Anterior cingulate cortex (tissue), 58 donors: ENCODE data around the gene FBXW9.
"Not testable (repeated sequence)": the region's sequence is repeated elsewhere in the genome, so short reads cannot be mapped to it uniquely, and the experiment has no call there.

Experiments
- DNase-seq, 58 donors: peaks; one replicate each; lab custom pipeline; 2025; lab: John Stamatoyannopoulos, UW

The FBXW9 gene

DNA sequence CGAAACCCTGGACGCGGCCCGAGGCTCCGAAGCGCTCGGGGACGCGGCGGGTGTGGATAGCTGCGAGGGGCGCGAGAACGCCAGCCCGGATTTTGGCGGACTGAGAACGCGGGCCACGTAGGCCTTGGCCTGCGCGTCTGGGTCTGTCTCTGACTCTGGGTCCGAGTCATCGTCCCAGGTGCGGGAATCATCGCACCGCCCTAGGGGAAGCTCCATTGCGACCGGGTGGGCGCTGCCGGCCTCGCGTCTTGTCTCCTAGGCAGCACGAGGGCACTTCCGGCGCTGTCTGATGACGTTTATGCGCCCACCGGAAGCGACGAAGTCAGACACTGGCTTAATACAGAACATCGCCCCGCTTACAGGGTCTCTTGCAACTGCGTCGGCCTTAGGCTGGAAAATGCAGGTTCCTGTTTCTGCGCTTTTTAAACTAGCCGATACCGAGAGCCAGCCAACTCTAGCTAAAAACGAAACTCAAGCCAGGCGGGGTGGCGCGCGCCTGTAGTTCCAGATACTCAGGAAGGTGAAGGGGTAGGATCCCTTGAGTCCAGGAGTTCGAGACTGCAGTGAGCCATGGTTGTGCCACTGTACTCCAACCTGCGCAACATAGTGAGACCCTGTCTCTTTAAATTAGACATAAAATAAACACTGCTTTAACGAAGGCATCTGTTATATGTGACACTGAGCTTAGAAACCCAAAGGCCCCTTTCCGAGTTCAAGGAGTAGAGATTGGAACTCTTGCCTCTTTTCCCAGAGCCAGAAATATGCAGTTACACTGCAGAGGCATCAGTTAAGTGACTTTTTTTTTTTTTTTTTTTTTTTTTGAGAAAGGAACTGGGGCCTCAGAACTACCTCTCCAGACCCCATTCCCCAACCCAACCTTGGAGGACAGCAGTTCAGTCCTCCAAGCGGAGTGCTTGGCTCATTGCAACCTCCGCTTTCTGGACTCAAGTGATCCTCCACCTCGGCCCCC is at the start of gene FBXW9:
Gene FBXW9, minus strand, starts transcription at position 266 of the 970 bp plus-strand sequence. Its CDS starts 50 bp downstream, at position 216.
- peak; percentile 72 to 100 (median 92) for DNase-seq

DNA sequence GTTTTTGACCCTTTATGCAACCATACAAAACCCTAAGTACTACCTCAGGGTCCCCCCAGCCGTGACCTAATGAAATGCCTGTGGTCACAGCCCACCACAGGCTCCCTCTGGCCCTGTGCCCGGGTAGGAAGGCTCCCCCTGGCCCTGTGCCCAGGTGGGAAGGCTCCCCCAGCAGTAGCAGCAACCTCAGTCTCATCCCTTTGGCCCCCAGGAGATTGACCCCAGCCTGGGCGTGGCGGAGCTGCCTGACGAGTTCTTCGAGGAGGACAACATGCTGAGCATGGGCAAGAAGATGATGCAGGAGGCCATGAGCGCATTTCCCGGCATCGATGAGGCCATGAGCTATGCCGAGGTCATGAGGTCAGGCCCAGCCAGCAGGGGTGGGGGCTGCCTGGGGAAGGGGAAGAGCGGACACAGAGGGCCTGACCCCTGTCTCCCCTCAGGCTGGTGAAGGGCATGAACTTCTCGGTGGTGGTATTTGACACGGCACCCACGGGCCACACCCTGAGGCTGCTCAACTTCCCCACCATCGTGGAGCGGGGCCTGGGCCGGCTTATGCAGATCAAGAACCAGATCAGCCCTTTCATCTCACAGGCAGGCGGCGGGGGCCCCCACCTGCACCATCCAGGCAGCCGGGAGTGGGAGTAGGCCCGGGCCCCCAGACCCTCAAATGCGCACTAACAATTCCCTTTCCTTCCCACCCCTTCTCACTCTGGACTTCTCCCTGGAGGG is 48.9 kb upstream of the FBXW9 start:
- no peak for DNase-seq

DNA sequence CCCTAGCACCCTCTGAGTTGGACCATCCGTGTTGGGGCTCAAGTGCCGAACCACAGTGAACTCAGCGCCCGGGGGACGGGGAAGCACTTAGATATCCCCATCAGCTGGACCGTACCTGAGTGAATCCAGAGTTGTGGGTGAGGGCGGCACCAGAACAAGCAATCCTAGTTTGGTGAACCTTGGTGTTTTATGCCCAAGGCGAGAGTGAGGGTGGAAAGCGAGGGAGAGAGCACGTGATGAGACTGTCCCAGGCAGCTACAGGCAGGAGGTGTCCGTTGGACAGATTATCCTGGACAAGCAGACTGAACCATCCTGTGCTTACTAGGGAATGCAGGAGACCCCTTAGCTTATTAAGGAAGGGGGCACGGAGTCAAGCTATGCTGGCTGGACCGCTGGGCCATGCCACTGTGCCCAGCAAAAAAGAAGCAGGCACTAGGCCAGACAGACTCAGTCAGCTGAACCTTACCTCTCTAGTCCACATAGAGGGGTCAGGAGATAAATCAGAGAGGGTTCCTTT is 41.5 kb upstream of the FBXW9 start:
- no peak for DNase-seq

DNA sequence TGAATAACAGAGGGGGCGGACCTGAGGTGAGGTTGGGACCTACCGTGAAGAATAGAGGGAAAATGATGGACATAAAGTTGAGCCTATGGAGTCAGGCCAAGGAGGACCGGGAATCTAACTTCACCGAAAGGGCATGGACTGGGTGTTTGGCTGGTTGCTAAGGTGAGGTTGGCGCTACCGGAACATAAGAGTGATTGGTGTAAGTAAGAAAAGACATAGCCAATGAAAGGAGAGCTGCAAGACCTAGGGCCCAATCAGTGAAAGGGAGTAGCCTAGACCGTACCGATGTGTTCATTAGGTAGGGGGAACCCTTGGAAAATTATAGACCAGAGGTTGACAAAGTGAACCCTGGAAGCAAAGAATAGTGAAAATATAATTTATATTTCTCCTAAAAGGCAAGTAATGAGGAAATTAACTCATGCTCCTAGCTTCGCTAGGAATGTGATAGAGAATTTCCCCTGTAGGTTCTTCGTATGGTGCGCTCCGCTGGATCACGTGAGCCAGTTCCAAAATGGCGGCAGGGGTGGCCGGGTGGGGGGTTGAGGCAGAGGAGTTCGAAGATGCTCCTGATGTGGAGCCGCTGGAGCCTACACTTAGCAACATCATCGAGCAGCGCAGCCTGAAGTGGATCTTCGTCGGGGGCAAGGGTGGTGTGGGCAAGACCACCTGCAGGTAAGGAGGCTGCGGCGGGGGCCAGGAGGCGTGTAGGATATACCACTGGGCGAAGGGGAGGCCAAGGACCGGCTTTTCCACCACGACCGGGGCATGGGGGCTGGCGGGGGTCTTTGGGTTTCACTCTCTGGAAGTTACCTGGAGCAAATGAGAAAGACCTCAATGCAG is 40.8 kb upstream of the FBXW9 start, which contains the start of gene GET3:
Gene GET3, plus strand, starts transcription at position 503 of the 840 bp plus-strand sequence. Its CDS starts 9 bp downstream, at position 512.
- peak; percentile 54 to 98 (median 90) for DNase-seq

DNA sequence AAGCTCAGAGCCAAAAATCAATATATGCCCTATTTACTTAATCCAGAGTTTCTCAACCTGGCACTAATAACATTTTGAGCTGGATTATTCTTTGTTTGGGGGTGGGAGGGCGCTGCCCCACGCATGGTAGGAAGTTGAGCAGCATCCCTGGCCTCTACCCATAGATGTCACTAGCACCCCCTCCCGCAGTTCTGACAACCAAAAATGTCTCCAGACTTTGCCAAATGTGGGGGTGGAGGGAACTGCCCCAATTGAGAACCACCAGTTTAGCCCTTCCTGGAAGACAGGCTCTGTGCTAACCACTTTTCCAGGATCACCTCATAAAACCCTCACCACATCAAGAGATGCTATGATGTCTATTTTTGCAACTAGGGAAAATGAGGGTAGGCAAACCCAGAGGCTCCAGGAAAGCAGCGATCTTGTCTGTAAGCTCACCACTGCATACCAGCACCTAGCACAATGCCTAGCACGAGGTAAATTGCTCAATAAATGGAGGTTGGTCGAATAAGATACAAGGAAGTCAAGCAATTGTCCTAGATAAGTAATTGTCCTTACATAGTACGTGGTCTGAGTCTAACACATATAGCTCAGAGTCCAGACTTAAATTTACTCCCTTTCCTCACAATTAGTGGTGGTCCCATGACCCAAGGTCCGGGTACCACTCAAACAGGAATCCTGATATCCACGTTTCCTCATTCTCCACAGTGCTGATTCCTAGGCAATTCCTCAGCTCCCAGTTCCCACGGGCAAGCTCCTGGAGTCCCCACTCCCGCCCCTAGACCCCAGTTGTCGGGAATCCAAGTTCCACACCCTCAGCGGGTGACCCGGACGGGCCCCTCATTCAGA is 37.2 kb upstream of the FBXW9 start:
- DNase-seq = peak in 7 of 58 donors; percentile 1 to 14 (median 8)

DNA sequence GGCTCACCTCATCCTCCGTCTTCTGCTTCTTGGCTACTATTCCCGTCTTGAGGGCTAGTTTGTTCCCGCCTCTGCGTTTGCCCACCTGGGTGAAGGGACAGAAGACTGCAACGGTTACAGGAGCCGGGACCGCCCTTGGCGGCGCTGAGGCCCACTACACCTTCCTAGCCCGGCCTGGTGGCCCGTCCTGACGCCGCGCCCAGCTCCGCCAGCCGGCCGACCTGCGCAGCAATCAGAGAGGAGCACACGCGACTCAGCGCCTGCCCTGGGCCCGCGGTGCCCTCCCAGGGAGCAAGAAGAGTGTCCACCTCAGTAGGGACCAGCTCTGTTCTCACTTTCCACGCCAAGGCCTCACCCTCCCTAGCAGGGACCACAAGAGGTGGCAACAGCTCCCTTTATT is 34.9 kb upstream of the FBXW9 start:
- no peak for DNase-seq

DNA sequence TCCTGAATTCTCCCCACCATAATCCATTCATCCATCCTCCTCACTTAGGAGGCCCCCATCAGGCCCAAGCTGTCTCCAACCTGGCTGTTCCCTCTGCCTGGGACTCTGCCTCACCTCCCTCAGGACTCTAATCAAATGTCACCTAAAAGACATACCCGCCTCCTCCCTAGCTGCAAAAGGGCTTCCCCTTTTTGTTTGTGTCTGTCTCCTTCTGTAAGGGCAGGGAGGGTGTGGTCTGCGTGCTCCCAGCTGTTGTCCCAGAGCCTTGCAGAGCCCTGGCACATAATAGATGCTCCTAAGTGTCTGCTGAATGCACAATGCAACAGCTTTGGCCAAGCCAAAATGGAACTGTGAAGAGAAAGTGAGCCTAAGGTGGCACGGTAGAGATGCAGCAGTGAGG is 33.6 kb upstream of the FBXW9 start:
- no peak for DNase-seq

DNA sequence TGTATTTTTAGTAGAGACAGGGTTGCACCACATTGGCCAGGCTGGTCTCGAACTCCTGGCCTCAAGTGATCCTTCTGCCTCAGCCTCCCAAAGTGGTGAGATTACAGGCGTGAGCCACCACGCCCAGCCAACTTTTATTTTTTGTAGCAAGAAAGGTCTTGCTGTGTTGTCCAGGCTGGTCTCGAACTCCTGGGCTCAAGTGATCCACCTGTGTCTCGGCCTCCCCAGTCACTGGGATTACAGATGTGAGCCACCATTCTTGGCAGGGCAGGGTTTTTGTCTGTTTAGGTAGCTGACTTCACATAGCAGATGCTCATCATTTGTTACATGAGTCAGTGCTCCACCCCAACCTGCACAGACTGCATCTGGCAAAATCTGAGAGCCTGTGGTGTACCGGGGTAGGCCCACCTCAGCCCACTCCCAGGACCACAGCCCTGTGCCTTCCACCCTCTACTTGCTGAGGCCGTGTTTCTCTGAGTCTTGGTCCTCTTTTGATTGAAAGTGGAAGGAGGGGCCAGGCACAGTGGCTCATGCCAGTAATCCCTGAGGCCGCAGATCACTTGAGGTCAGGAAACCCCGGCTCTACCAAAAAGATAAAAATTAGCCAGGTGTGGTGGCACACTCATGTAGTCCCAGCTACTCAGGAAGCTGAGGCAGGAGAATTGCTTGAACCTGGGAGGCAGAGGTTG is 31.5 kb upstream of the FBXW9 start:
- DNase-seq = no peak

DNA sequence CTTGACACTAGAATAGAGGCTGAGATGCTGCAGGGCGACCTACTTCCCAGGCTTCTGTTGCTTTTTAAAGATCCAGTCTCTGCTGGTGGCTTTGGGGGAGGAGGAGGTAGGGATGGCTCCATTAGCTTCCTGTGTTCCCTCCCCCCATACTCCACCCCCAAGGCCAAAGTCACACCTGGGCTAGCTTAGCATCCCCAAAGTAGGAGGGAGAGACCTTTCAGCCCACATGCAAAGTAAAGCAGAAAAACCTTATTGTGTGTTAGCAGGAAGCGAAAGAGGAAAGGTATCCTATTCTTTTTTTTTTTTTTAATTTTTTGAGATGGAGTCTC is 30.5 kb upstream of the FBXW9 start:
- no peak for DNase-seq

DNA sequence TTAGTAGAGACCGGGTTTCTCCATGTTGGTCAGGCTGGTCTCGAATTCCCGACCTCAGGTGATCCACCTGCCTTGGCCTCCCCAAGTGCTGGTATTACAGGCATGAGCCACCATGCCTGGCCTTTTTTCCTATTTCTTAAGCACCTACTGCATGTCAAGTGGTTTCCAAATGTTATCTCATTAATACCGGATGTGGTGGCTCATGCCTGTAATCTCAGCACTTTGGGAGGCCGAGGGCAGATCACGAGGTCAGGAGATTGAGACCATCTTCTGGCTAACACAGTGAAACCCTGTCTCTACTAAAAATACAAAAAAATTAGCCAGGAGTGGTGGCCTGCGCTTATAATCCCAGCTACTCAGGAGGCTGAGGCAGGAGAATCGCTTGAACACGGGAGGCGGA is 29.2 kb upstream of the FBXW9 start:
- DNase-seq = not testable (repeated sequence)

DNA sequence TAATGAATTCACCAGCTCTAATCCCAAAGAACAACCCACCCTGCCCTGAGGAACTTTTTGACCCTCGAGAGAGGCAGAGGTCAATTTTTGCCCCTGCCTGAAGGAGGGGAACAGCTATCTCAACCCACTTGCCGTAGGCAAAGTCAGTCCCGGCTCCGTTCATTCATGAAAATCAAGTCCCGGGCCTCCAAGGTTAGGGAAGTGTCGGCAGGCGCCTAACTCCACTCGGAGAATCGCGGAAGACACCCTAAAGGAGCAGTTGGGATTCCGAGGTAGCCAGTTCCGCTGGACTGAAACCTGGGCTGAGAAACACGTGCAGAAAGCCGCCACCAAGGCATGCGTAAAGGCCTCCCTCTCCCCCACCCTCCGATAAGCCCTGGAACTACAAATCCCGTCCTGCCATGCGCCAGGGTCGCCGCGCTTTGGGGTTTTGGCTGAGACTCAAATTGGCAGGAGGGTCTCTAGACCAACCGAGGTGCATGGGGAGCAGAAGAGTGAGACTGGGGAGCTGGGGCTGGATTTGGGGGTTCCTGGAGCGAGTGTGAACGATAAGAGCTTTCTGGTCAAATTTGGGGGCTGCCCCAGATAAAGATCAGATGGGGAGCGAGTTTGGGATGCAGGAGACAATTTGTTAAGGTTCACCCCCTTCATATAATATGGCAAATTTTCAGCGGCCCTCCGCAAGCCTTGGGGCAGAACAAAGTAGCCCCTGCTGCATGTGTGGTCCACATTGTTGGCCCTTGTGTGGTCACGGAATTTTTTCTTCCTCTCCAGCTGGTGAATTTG is 27.4 kb upstream of the FBXW9 start, which contains the start of gene TNPO2:
Gene TNPO2, minus strand, starts transcription at position 292 of the 786 bp plus-strand sequence. CDS start 2,955 bp downstream, outside the sequence.
- peak in 56 of 58 donors; percentile 4 to 73 (median 46) for DNase-seq

DNA sequence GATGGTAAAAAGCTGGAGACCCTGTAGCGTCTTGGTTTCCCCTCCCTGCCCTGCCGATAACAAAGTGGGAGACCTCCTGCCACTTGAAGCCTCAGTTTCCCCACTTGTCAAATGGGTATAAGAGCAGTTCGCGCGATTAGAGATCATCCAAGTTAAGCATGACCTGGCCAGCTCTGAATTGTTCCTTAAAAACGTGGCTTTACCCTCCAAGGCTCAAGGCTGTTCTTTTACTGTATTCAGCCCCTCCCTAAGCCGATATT is 26.9 kb upstream of the FBXW9 start:
- DNase-seq = no peak

DNA sequence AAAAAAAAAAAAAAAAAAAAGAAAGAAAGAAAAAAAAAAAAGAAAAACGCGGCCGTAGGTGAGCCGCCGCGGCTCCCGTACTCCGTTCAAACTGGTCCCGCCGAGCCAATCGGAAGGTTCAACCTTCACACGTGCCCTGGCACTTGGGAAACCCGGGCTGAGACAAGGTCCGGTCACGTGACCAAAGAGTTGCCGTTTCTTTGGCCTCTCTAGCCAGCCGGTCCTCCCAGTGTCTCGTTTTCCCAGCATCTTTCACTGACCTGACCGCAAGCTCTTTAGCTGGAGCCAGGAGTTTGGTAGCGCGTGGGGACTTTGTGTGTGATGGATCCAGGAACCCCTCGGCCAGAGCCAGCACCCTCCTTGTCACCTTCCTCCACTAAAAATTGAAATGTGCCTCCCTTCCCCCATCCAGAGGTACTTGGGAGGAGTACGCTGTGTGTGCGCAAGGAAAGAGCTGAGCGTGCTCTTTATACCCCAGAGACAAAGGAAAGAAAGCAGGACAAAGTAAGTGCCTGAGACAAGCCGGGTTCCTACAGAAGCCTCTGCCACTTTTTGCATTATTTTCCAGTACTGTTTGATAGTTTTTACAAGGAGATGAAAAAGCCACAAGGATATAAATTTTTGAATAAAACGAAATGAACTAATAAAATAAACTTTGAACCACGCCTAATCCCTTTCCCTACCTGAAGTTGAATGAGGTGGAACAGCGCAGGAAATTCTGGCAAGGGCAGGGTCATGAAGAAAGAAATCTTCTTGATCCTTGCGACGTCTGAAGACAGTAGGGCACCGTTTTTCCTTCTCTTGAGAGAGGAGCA is 26.3 kb upstream of the FBXW9 start:
- DNase-seq = peak; percentile 34 to 99 (median 93)

DNA sequence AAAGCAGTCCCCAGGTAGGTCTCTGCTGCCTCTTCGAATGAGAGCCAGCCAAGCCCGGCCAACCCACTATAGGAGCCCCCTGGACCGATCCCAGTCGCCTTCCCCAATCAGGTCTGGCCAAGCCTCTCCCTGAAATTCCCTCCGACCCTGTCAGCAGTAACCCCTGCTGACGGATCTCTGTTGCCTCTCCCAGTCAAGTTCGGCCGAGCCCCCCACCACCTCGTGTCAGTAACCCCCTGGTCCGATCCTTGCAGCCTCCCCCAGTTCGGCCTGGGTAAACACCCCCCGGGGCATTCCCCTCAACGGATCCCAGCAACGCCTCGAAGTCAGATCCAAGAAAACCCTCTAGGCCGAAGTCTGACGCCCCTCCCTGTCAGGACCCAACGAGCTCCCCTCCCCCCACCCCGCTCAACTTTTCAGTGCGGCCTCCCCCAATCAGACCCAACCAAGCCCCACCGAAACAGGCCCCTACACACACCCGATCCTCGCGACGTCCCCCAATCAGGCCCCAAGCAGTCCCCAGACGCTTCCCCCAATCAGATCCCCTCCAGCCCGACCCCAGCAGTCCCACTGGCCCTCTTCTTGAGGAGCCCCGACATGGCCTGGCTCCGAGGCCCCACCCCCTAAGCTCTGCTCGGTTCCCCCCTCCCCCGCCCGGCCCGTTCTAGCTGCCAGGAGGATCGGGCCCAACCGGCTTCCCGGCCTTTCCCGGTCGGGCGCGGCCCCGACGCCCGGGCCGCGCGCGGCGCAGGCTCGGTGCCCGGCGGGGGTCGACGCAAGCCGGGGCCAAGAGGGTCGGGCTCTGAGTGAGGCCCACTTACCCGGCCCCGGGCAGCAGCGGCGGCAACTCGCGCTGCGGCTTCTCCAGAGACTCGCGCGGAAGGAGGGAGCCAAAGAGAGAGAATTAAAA is 25.5 kb upstream of the FBXW9 start:
- DNase-seq = peak in 51 of 58 donors; percentile 9 to 77 (median 54)

DNA sequence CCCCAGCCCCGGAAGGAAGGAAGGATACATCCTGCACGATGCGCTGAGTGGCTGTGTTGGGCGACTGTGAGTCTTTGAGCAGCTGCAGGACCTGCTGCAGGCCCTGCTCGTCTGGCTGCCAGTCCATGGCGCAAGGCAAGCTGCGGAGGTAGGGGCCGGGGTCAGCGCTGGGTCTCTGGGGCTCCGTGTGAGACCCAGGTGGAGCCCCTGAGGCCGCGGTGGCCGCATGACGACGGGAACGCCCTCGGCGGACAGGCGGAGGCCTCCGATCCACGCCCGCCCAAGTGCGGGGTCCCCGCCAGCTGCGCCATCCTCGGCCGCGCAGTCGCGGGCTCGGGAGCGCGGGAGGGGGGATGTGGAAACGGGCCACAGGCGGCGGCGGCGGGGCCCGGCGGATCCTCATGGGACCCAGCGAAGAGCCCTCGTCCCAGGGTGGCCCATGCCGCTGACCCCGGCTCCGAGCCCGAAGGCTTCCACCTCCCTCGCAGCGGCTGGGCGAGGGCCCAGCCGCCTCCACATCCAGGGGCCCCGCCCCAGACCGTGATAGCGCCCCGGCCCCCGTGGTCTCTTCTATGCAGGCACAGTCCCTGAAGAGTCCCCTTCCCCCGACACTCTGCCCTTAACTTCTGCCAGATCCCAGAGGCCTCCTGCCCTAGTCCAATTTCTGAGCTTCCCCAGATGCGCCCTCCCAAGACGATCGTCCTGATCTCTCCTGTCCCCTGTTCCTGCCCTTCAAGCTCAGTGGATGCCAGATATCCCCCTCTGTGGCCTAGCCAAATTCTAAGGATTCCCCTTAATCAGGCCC is 24.6 kb upstream of the FBXW9 start:
- DNase-seq = peak in 23 of 58 donors; percentile 4 to 62 (median 26)
